ENCODE results near the gene PAMR1.

DNA sequence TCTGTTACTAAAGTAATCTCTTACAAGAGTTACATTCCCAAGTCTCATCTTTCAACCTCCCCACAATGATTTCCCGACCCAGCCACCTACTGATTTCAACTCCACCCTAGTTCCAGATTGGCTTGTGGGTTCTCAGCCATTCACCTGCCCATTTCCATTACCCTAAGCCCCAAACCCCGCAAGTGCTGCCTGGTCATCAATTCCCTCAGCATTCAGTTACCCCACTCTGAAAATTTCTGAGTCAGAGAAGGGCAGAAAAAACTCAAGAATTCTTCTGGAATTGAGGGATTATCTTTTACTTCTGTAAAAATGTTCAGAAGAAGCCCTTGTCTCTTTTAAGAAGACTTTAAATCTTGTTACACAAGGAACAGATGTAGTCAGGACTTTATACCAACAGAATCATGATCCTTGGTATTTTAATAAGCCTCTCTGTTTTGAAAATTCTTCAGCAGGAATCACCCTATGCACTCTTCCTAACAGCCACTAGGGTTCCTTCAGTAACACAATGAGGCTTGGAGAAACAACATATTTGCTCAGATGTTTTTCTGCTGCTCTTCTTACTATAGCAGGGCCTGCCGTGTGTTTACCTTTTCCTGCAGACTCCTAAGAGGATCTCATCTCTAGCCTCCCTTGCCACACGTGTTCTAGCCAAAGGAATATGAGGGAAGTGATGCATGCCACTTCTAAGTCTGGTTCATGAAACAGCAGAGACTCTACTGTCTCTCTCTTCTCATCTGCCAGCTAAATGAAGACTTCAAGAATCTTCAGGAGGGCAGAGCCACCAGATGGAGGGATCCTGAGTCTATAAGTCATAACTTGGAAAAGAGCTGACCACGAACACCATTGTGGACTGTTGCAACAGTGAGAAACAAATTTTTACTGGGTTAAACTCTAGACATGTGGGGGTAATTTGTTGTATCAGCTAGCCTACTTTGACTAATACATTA, 29.3 kb upstream of the PAMR1 start:
- TF ChIP-seq POLR2AphosphoS5 (IDR thresholded peaks at IDR 0.05): no peak
- TF ChIP-seq CTCF (IDR thresholded peaks at IDR 0.05): no peak
- no peak for TF ChIP-seq POLR2A (IDR thresholded peaks at IDR 0.05)
- TF ChIP-seq EP300 (IDR thresholded peaks at IDR 0.05): no peak

All from gastroesophageal sphincter (tissue), 3 donors.